Keratinocyte (primary cell): Measurements from ENCODE around the gene TRIM29.

Experiments used
- EZH2 ChIP-seq: IDR thresholded peaks from one replicate; pipeline ENCODE4 v1.6.1; 2012; ENCODE audit warnings: inconsistent platforms, mild to moderate bottlenecking, low read length, moderate library complexity
- TF ChIP-seq, protein P1 (sequence below), 3 experiments: IDR thresholded peaks in 1 of 3; conservative IDR thresholded peaks in 1 of 3; optimal IDR thresholded peaks in 1 of 3; 2 replicates in 2 of 3; 3 replicates in 1 of 3; pipeline versions ENCODE3 to v1.5.1; 2011; ENCODE audit warnings: low read length in 3 of 3, mild to moderate bottlenecking in 3 of 3, moderate library complexity in 2 of 3, control low read depth in 1 of 3, inconsistent platforms in 1 of 3; ENCODE audit not compliant: insufficient read depth in 2 of 3; ENCODE audit errors: extremely low read depth in 1 of 3

DNA sequence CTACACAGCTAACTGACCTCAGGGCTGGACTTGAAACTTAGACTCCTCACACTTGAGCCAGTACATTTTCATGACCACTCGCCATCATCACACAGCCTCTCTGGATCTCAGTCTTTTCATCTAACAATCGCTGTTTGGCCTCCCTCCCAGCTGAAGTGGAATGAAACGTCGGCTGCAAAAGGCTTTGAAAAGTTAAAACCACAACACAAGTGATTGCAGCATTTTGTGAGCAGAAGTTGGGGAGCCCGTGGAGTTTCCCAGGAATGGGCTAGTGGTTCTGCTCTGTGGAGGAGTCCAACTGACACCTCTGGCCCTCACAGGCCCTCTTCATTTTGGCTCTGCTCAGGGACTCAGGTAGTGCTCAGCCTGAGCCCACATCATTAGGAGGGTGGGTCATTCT is 35.9 kb upstream of the TRIM29 start:
- TF ChIP-seq, protein P1, sequence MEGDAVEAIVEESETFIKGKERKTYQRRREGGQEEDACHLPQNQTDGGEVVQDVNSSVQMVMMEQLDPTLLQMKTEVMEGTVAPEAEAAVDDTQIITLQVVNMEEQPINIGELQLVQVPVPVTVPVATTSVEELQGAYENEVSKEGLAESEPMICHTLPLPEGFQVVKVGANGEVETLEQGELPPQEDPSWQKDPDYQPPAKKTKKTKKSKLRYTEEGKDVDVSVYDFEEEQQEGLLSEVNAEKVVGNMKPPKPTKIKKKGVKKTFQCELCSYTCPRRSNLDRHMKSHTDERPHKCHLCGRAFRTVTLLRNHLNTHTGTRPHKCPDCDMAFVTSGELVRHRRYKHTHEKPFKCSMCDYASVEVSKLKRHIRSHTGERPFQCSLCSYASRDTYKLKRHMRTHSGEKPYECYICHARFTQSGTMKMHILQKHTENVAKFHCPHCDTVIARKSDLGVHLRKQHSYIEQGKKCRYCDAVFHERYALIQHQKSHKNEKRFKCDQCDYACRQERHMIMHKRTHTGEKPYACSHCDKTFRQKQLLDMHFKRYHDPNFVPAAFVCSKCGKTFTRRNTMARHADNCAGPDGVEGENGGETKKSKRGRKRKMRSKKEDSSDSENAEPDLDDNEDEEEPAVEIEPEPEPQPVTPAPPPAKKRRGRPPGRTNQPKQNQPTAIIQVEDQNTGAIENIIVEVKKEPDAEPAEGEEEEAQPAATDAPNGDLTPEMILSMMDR (optimal IDR thresholded peaks at IDR 0.05 in 1 of 3, IDR thresholded peaks at IDR 0.05 in 1 of 3, conservative IDR thresholded peaks at IDR 0.05 in 1 of 3; ENCODE audit: extremely low read depth in 1 of 3, insufficient read depth in 2 of 3, low read length in 3 of 3) = no peak
- TF ChIP-seq EZH2 = no peak
